ENCODE measurements around the gene BAHCC1. TPM values are rescaled to one million over a fixed set of nuclear protein-coding genes. Genes with fewer than 3 reads are reported as not detected.
A peak's percentile ranks its signal among the peaks of the same experiment; 100 is the strongest.

BAHCC1 gene
- total and polyA plus RNA-seq, 2 of the 8 experiments (the other 6 are each of a cell fraction or from before 2014, with no cell fraction given) = 0.26 to 0.58 TPM

DNA sequence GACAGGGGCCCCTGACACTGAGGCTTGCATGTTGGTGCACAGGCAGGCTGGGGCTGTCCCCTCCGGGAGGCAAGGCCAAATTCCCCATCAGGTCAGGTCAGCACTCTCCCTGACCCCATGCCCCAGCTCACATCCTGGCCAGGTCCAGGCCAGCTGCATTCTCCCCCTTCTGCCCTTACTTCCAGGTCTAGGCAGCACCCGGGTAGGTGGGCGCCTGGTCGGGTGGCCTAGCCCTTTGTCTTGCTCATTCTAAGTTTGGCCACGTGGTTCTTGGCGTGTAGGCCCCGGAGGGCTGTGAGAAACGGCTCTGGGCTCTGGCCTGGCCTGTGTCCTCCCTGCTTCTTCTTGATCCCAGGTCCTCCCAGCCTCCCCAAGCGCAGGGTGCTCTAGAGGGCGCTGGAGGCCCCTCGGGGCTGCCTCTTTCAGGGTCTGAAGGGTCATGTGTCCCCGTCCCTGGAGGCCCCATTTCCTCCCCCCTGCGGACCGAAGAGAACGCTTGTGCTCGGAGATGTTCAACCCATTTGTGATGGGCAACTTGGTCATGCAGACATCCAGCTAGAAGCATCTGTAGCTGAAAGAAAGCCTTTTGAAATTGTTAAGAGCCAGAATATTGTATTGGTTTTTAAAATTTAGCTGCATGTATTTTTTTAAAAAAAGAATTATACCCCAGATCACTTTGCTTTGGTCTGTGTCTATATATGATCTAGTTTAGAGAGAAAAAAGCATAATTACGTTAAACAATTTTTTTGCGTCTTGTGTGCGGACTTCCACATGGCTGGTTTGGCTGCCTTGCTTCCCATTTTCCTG is 6.7 kb downstream of the BAHCC1 start:
- Histone ChIP-seq H3K4me2 (ENCODE audit: insufficient read depth in 1 of 2, low read depth in 2 of 2, low read length in 2 of 2) (peak overlapping the region; percentile 76 to 82), H3K23me2 (ENCODE audit: low read depth, low read length) (peaks cover 12% of the 10 kb centered on the region; the same call in 1 of the 2 replicates), H3K23ac (ENCODE audit: insufficient read length) (no peak overlapping the region), H4K20me1 (replicated peaks in 1 of 2; ENCODE audit: control insufficient read depth in 1 of 2, insufficient read depth in 2 of 2, low read length in 2 of 2) (no peaks in the 10 kb centered on the region), H3K9ac (replicated peaks in 1 of 4; ENCODE audit: extremely low read depth in 1 of 4, low read depth in 3 of 4, low read length in 3 of 4) (no peak overlapping the region), H3K27ac (ENCODE audit: low read depth, low read length) (no peak overlapping the region), H2AFZ (ENCODE audit: low read length) (no peak overlapping the region), H3K36me3 (ENCODE audit: control insufficient read depth in 2 of 4, insufficient read depth in 4 of 4, low read length in 3 of 4) (no peaks in the 10 kb centered on the region; a peak in 1 of 8 replicates), H4K8ac (ENCODE audit: extremely low read depth, insufficient read depth, low read length) (peak overlapping the region; percentile 88; the same call in 1 of the 2 replicates), H2BK12ac (ENCODE audit: low read depth, low read length) (peak overlapping the region; percentile 97; the same call in 1 of the 2 replicates), H4K5ac (ENCODE audit: insufficient read length, low read depth, low read length) (no peak overlapping the region), H3K4me1 (replicated peaks in 1 of 4; ENCODE audit: control insufficient read depth in 3 of 4, insufficient read depth in 4 of 4, low read length in 3 of 4) (peaks cover 8 to 41% (median 25%) of the 10 kb centered on the region in 4 experiments), H3K79me1 (ENCODE audit: low read depth, low read length) (no peaks in the 10 kb centered on the region), H3K14ac (ENCODE audit: insufficient read length) (no peak overlapping the region), H2BK20ac (ENCODE audit: low read length) (peak overlapping the region; percentile 86; the same call in 1 of the 2 replicates), H3K9me3 (ENCODE audit: insufficient read depth in 2 of 2, low read depth in 1 of 2, low read length in 1 of 2) (no peaks in the 10 kb centered on the region), H3K4me3 (ENCODE audit: extremely low read depth in 1 of 4, insufficient read depth in 2 of 4, low read depth in 3 of 4, low read length in 4 of 4) (peak overlapping the region in 1 of 4 experiments; percentile 56; a peak in 2 of 8 replicates), H2AK5ac (ENCODE audit: low read depth, low read length) (no peak overlapping the region), H2BK5ac (ENCODE audit: low read depth, low read length) (peak overlapping the region; percentile 73; the same call in 1 of the 2 replicates), H2BK15ac (ENCODE audit: low read length) (peak overlapping the region; percentile 4; the same call in 1 of the 2 replicates), H2BK120ac (replicated peaks; ENCODE audit: low read depth, low read length) (no peak overlapping the region), H3K56ac (replicated peaks; ENCODE audit: insufficient read length, low read depth, low read length) (no peak overlapping the region), H3K79me2 (ENCODE audit: control insufficient read depth in 1 of 2, insufficient read depth in 2 of 2, low read length in 2 of 2) (no peaks in the 10 kb centered on the region), H3K4ac (replicated peaks; ENCODE audit: insufficient read length, low read depth, low read length) (peak overlapping the region; percentile 19), H3K27me3 (replicated peaks in 1 of 4; ENCODE audit: control insufficient read depth in 3 of 4, extremely low read depth in 1 of 4, insufficient read depth in 3 of 4, low read length in 3 of 4) (peaks cover 32 to 59% (median 49%) of the 10 kb centered on the region in 4 experiments), H3K18ac (ENCODE audit: extremely low read depth, low read length) (peak overlapping the region; percentile 88), H4K91ac (replicated peaks; ENCODE audit: insufficient read length, low read length) (no peak overlapping the region)
- FAIRE-seq (no peak), DNase-seq (ENCODE audit: low read depth in 1 of 2, low spot score in 2 of 2) (no peak)
- POLR2A ChIA-PET (ENCODE audit: partially characterized antibody) = interaction anchor here (0.8 to 3.0 kb wide), 5 partner anchors 10 to 149 kb away, joined by 3 to 18 read pairs (median 4); partner anchors contain the start of gene SLC38A10
- CTCF ChIA-PET (ENCODE audit: partially characterized antibody) = interaction anchor here (0.7 to 10.7 kb wide), 30 partner anchors 10 to 143 kb away, joined by 3 to 89 read pairs (median 4); no protein-coding TSS in a partner anchor
- WGBS, 2 experiments (ENCODE audit: extremely low coverage in 1 of 2, insufficient coverage in 1 of 2, insufficient read length in 1 of 2, insufficient replicate concordance in 2 of 2, low coverage in 1 of 2, low lambda C conversion rate in 2 of 2, missing lambda C conversion rate in 1 of 2) = 20% methylated on average over 19 of the region's 19 CpGs; no CpG with 5 or more reads in 1 of the 2 experiments
- no peak for TF ChIP-seq SIX5 (IDR thresholded peaks at IDR 0.05; ENCODE audit: low read depth, low read length)
- no peak for TF ChIP-seq GTF2F1 (IDR thresholded peaks at IDR 0.05; ENCODE audit: borderline replicate concordance, low read depth, low read length)
- TF ChIP-seq SRF (IDR thresholded peaks at IDR 0.05; ENCODE audit: low read depth, low read length) = no peak
- peak; percentile 47; the same call in 1 of the 2 replicates for TF ChIP-seq GABPA (IDR thresholded peaks at IDR 0.05; ENCODE audit: borderline replicate concordance, insufficient read depth, low read length)
- TF ChIP-seq SAP30 (IDR thresholded peaks at IDR 0.05; ENCODE audit: insufficient read depth, insufficient replicate concordance, low read length) = no peak
- no peak for TF ChIP-seq SIRT6 (IDR thresholded peaks at IDR 0.05; ENCODE audit: low read length)
- no peak for TF ChIP-seq CHD1 (IDR thresholded peaks at IDR 0.05; ENCODE audit: low read depth, low read length)
- no peak for TF ChIP-seq HDAC2 (IDR thresholded peaks at IDR 0.05; ENCODE audit: borderline replicate concordance in 1 of 2, low read depth in 2 of 2, low read length in 2 of 2)
- no peak for TF ChIP-seq BRCA1 (IDR thresholded peaks at IDR 0.05; ENCODE audit: low read depth, low read length)
- TF ChIP-seq SP1 (IDR thresholded peaks at IDR 0.05; ENCODE audit: low read depth, low read length) = no peak
- no peak for TF ChIP-seq RBBP5 (IDR thresholded peaks at IDR 0.05; ENCODE audit: borderline replicate concordance, low read depth, low read length)

Data from H1 (cell line).